ENCODE data around the gene TIAM2. TPM values are rescaled to one million over a fixed set of nuclear protein-coding genes. Genes with fewer than 3 reads are reported as not detected.

The TIAM2 gene
- total and polyA plus RNA-seq, 2 experiments from 2014 or later, result 5.5 to 16.9 TPM

DNA sequence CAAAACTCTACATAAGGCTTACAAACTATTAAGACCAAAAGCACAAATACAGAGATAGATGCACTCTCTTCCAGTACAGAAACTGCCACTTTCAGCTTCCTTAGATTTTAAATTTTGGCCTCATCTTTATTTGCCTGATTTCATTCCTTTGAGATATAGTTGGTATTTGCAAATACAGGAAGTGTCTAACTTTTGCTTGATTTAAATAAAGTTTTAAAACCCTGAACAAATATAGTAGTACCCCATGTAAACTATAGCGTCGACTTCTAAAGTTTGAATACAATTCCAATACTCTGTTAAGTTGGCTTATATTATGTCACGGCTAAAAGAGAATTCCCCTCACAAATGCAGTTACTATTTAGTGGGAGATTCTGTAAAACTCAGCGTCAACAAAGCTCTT lies 267.5 kb downstream of the TIAM2 start:
- H2AFZ ChIP-seq, result no peak overlapping the region
- WGBS (ENCODE audit: low lambda C conversion rate, missing lambda C conversion rate), result 91% methylated on average over 4 of the region's 4 CpGs
- H3K4me2 ChIP-seq, result no peak overlapping the region
- H3K4me3 ChIP-seq, result no peak overlapping the region
- H3K36me3 ChIP-seq (replicated peaks; ENCODE audit: insufficient read depth, low read depth), result no peaks in the 10 kb centered on the region
- H4K20me1 ChIP-seq (ENCODE audit: insufficient read depth, poor library complexity, severe bottlenecking), result no peaks in the 10 kb centered on the region
- TF ChIP-seq EZH2 (IDR thresholded peaks at IDR 0.05; ENCODE audit: borderline replicate concordance) (no peak), EZH2phosphoT487 (IDR thresholded peaks at IDR 0.05; ENCODE audit: low read depth, severe bottlenecking, unreplicated experiment) (no peak)
- TF ChIP-seq, protein P1, sequence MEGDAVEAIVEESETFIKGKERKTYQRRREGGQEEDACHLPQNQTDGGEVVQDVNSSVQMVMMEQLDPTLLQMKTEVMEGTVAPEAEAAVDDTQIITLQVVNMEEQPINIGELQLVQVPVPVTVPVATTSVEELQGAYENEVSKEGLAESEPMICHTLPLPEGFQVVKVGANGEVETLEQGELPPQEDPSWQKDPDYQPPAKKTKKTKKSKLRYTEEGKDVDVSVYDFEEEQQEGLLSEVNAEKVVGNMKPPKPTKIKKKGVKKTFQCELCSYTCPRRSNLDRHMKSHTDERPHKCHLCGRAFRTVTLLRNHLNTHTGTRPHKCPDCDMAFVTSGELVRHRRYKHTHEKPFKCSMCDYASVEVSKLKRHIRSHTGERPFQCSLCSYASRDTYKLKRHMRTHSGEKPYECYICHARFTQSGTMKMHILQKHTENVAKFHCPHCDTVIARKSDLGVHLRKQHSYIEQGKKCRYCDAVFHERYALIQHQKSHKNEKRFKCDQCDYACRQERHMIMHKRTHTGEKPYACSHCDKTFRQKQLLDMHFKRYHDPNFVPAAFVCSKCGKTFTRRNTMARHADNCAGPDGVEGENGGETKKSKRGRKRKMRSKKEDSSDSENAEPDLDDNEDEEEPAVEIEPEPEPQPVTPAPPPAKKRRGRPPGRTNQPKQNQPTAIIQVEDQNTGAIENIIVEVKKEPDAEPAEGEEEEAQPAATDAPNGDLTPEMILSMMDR (IDR thresholded peaks at IDR 0.05; ENCODE audit: poor library complexity), result no peak
- H3K27ac ChIP-seq, result no peak overlapping the region
- H3K27me3 ChIP-seq, result no peaks in the 10 kb centered on the region
- no peaks in the 10 kb centered on the region for H3K4me1 ChIP-seq (ENCODE audit: insufficient read depth)
- no peaks in the 10 kb centered on the region for H3K9me3 ChIP-seq (ENCODE audit: low read depth)
- no peaks in the 10 kb centered on the region for H3K9me2 ChIP-seq (replicated peaks; ENCODE audit: insufficient read depth)
- DNase-seq (ENCODE audit: low spot score), result no peak
- H3K79me2 ChIP-seq, result peaks cover 3% of the 10 kb centered on the region

DNA sequence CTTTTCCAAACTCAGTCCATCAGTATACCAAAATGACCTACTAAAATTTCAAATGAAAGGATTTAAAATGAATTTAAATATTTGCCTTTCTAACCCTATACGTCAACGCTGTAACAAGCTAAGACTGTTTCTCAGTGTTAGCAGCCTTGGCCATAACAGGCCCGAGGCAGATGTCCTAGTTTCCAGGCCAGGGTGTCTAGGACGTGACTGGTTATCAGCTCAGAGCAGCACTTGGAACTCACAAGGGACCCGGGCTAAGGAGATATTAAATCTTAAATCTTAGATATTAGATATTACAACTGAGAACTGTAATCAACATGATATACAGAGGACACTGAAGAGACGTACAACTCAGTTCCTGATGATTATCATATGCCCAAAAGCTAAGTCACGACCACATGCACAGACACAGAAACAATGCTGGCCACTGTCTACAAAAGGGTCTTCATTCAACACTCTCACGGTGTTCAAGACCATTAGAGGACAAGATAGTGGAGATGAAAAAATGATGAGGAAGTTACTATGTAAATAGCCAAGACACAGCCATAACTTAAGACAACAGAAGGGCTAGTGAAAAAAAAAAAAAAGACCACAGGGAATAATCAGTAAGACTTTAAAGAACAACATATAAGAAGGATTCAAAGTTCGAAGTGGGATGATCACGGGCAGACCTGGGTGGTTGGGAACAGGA lies 268.4 kb downstream of the TIAM2 start, which contains the start of gene CLDN20:
Gene CLDN20 (plus strand): TSS at position 641 of the 691 bp plus-strand sequence. CDS start 11,707 bp downstream, outside the sequence.
- WGBS (ENCODE audit: low lambda C conversion rate, missing lambda C conversion rate), result 96% methylated on average over 10 of the region's 10 CpGs
- H2AFZ ChIP-seq, result no peak within 1 kb of the TSS
- no peaks in the 10 kb centered on the region for H3K4me1 ChIP-seq (ENCODE audit: insufficient read depth)
- H3K4me3 ChIP-seq, result no peak within 1 kb of the TSS
- no peak for DNase-seq (ENCODE audit: low spot score)
- no peak within 1 kb of the TSS for H3K4me2 ChIP-seq
- H3K27me3 ChIP-seq, result no peaks in the 10 kb centered on the region
- no peaks in the 10 kb centered on the region for H4K20me1 ChIP-seq (ENCODE audit: insufficient read depth, poor library complexity, severe bottlenecking)
- peaks cover 3% of the 10 kb centered on the region for H3K79me2 ChIP-seq
- no peaks in the 10 kb centered on the region for H3K9me2 ChIP-seq (replicated peaks; ENCODE audit: insufficient read depth)
- H3K27ac ChIP-seq, result no peak within 1 kb of the TSS
- no peaks in the 10 kb centered on the region for H3K9me3 ChIP-seq (ENCODE audit: low read depth)
- no peaks in the 10 kb centered on the region for H3K36me3 ChIP-seq (replicated peaks; ENCODE audit: insufficient read depth, low read depth)
- no peak for TF ChIP-seq EZH2phosphoT487 (IDR thresholded peaks at IDR 0.05; ENCODE audit: low read depth, severe bottlenecking, unreplicated experiment)
- TF ChIP-seq EZH2 (IDR thresholded peaks at IDR 0.05; ENCODE audit: borderline replicate concordance), result no peak
- TF ChIP-seq, protein P1 (IDR thresholded peaks at IDR 0.05; ENCODE audit: poor library complexity), result no peak

DNA sequence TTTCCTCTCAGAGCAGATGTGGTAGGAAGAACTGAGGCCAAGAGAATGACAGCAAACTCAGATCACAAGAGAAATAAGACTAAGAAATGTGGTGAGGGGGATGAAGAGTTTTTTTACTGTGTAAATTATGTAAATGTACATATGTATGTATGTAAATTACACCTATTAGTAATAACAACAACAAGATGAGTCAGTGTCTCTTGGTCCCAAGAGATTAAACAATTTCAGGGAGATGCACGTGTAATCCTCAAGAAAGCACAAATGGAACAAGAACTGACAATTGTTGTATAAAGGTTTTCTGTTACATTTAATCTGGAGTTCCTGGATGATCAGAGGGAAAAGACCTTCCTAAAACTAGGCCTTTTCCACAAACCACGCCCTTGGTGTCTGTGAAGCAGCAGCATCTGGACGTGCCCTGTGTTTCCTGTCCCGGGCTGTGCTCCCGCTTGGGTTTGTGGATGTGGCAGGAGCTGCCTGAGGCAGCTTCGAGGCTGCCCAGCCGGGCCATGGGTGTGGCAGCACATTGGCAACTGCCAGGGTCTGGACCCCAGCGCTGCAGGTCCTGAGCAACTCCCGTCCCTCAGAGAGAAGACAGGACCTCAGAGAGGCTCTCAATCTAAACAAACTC lies 269.7 kb downstream of the TIAM2 start:
- H3K36me3 ChIP-seq (replicated peaks; ENCODE audit: insufficient read depth, low read depth), result no peaks in the 10 kb centered on the region
- no peaks in the 10 kb centered on the region for H3K4me1 ChIP-seq (ENCODE audit: insufficient read depth)
- no peak for TF ChIP-seq EZH2 (IDR thresholded peaks at IDR 0.05; ENCODE audit: borderline replicate concordance)
- no peak for TF ChIP-seq EZH2phosphoT487 (IDR thresholded peaks at IDR 0.05; ENCODE audit: low read depth, severe bottlenecking, unreplicated experiment)
- TF ChIP-seq, protein P1 (IDR thresholded peaks at IDR 0.05; ENCODE audit: poor library complexity), result no peak
- no peak for DNase-seq (ENCODE audit: low spot score)
- no peak overlapping the region for H3K4me3 ChIP-seq
- no peak overlapping the region for H3K27ac ChIP-seq
- no peak overlapping the region for H3K4me2 ChIP-seq
- H3K27me3 ChIP-seq, result no peaks in the 10 kb centered on the region
- H3K9me2 ChIP-seq (replicated peaks; ENCODE audit: insufficient read depth), result no peaks in the 10 kb centered on the region
- no peak overlapping the region for H2AFZ ChIP-seq
- no peaks in the 10 kb centered on the region for H4K20me1 ChIP-seq (ENCODE audit: insufficient read depth, poor library complexity, severe bottlenecking)
- WGBS (ENCODE audit: low lambda C conversion rate, missing lambda C conversion rate), result 81% methylated on average over 9 of the region's 9 CpGs
- peaks cover 3% of the 10 kb centered on the region for H3K79me2 ChIP-seq
- no peaks in the 10 kb centered on the region for H3K9me3 ChIP-seq (ENCODE audit: low read depth)

Data from hepatocyte (in vitro differentiated cells).